ENCODE results near the gene SLC6A4.

DNA sequence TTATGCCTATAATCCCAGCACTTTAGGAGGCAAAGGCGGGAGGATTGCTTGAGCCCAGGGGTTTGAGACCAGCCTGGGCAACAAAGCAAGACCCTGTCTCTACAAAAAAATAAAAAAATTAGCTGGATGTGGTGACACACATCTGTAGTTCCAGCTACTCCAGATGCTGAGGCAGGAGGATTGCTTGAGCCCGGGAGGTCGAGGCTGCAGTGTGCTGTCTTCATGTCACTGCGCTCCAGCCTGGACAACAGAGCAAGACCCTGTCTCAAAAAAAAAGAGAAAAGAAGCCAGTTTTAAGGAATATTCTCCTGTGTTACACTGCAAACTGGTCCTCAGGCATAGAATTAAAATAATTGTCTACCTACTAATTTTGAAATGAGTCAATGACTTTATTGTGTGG is 71.0 kb downstream of the SLC6A4 start:
- TF ChIP-seq POLR2AphosphoS5 (IDR thresholded peaks at IDR 0.05; ENCODE audit: insufficient read depth, low read depth, low read length) (no peak), POLR2A (IDR thresholded peaks at IDR 0.05; ENCODE audit: low read depth, low read length) (no peak), EZH2 (IDR thresholded peaks at IDR 0.05; ENCODE audit: borderline replicate concordance, low read depth, low read length, severe bottlenecking) (no peak), JUN (IDR thresholded peaks at IDR 0.05; ENCODE audit: borderline replicate concordance, insufficient read depth, insufficient read length, low read depth) (no peak), FOS (IDR thresholded peaks at IDR 0.05; ENCODE audit: borderline replicate concordance, insufficient read depth, low read length) (no peak)
- TF ChIP-seq, protein P1, sequence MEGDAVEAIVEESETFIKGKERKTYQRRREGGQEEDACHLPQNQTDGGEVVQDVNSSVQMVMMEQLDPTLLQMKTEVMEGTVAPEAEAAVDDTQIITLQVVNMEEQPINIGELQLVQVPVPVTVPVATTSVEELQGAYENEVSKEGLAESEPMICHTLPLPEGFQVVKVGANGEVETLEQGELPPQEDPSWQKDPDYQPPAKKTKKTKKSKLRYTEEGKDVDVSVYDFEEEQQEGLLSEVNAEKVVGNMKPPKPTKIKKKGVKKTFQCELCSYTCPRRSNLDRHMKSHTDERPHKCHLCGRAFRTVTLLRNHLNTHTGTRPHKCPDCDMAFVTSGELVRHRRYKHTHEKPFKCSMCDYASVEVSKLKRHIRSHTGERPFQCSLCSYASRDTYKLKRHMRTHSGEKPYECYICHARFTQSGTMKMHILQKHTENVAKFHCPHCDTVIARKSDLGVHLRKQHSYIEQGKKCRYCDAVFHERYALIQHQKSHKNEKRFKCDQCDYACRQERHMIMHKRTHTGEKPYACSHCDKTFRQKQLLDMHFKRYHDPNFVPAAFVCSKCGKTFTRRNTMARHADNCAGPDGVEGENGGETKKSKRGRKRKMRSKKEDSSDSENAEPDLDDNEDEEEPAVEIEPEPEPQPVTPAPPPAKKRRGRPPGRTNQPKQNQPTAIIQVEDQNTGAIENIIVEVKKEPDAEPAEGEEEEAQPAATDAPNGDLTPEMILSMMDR (IDR thresholded peaks at IDR 0.05; ENCODE audit: extremely low read depth in 1 of 2, insufficient read depth in 1 of 2, low read depth in 1 of 2, low read length in 2 of 2) = no peak
- TF ChIP-seq, protein P2, sequence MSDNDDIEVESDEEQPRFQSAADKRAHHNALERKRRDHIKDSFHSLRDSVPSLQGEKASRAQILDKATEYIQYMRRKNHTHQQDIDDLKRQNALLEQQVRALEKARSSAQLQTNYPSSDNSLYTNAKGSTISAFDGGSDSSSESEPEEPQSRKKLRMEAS (IDR thresholded peaks at IDR 0.05; ENCODE audit: insufficient read depth, insufficient read length) = no peak
